Measurements from ENCODE around the gene B4GALT3. TPM values are rescaled to one million over a fixed set of nuclear protein-coding genes. Genes with fewer than 3 reads are reported as not detected.

The B4GALT3 gene
- polyA plus RNA-seq, 3 donors from 2014 or later = 38.7 to 68.0 (median 49.6) TPM

- Mint-ChIP-seq H3K9me3 (no peaks in the 10 kb centered on the region), H3K4me1 (peaks cover 46 to 75% of the 10 kb centered on the region in 2 donors), H3K27me3 (ENCODE audit: low read depth in 3 of 3) (peaks cover 3 to 5% (median 4%) of the 10 kb centered on the region in 3 donors), H3K36me3 (peaks cover 0 to 26% (median 10%) of the 10 kb centered on the region in 3 donors), H3K4me3 (peak overlapping the region; percentile 58 to 95 (median 93)), H3K27ac (peak overlapping the region in 5 of 6 donors; percentile 10 to 88 (median 50))
- DNase-seq = no peak
These were observed 16.6 kb downstream of the B4GALT3 start for GRCh38 chr1:161160671-161161145.

- Mint-ChIP-seq H3K36me3 (peaks cover 0 to 31% (median 10%) of the 10 kb centered on the region in 3 donors), H3K4me3 (peak overlapping the region; percentile 90 to 95 (median 93)), H3K27ac (peak overlapping the region; percentile 67 to 96 (median 90)), H3K9me3 (no peaks in the 10 kb centered on the region), H3K27me3 (ENCODE audit: low read depth in 3 of 3) (peaks cover 1 to 5% (median 3%) of the 10 kb centered on the region in 3 donors), H3K4me1 (peaks cover 44 to 75% of the 10 kb centered on the region in 2 donors)
- no peak for DNase-seq
These were observed 17.4 kb downstream of the B4GALT3 start for GRCh38 chr1:161159913-161160243.

- peaks cover 1 to 6% (median 3%) of the 10 kb centered on the region in 3 donors for H3K27me3 Mint-ChIP-seq (ENCODE audit: low read depth in 3 of 3)
- H3K4me1 Mint-ChIP-seq = peaks cover 48 to 76% of the 10 kb centered on the region in 2 donors
- H3K27ac Mint-ChIP-seq = peak within 1 kb of the TSS; percentile 83 to 96 (median 92)
- no peaks in the 10 kb centered on the region for H3K9me3 Mint-ChIP-seq
- peak within 1 kb of the TSS; percentile 90 to 95 (median 93) for H3K4me3 Mint-ChIP-seq
- peak; percentile 92 to 93 (median 93) for DNase-seq
- peaks cover 0 to 30% (median 10%) of the 10 kb centered on the region in 3 donors for H3K36me3 Mint-ChIP-seq
These were observed 18.0 kb downstream of the B4GALT3 start, which contains the start of gene USP21 for GRCh38 chr1:161159087-161159912. USP21 (plus strand) TSS chr1:161159500; CDS start chr1:161160641, 1,141 bp downstream.

GRCh38 chr1:161158316-161159010 is 18.8 kb downstream of the B4GALT3 start:
- Mint-ChIP-seq H3K27me3 (ENCODE audit: low read depth in 3 of 3) (peaks cover 7 to 14% (median 8%) of the 10 kb centered on the region in 3 donors), H3K4me1 (peaks cover 54 to 77% of the 10 kb centered on the region in 2 donors), H3K36me3 (peaks cover 0 to 25% (median 10%) of the 10 kb centered on the region in 3 donors), H3K9me3 (no peaks in the 10 kb centered on the region), H3K27ac (peak overlapping the region; percentile 83 to 96 (median 92)), H3K4me3 (peak overlapping the region; percentile 90 to 95 (median 93))
- no peak for DNase-seq

GRCh38 chr1:161157867-161158266 is 19.4 kb downstream of the B4GALT3 start:
- peaks cover 5 to 13% (median 8%) of the 10 kb centered on the region in 3 donors for H3K27me3 Mint-ChIP-seq (ENCODE audit: low read depth in 3 of 3)
- peaks cover 56 to 76% of the 10 kb centered on the region in 2 donors for H3K4me1 Mint-ChIP-seq
- no peaks in the 10 kb centered on the region for H3K9me3 Mint-ChIP-seq
- no peak for DNase-seq
- peak overlapping the region; percentile 7 to 95 (median 91) for H3K4me3 Mint-ChIP-seq
- peaks cover 0 to 20% (median 10%) of the 10 kb centered on the region in 3 donors for H3K36me3 Mint-ChIP-seq
- peak overlapping the region; percentile 83 to 96 (median 92) for H3K27ac Mint-ChIP-seq

- Mint-ChIP-seq H3K27me3 (ENCODE audit: low read depth in 3 of 3) (peaks cover 4 to 11% (median 5%) of the 10 kb centered on the region in 3 donors), H3K27ac (peak within 1 kb of the TSS; percentile 99 to 100 (median 100)), H3K4me3 (peak within 1 kb of the TSS; percentile 98 to 100 (median 100)), H3K36me3 (peaks cover 0 to 19% (median 10%) of the 10 kb centered on the region in 3 donors), H3K9me3 (no peaks in the 10 kb centered on the region), H3K4me1 (peaks cover 28 to 43% of the 10 kb centered on the region in 2 donors)
- peak; percentile 83 to 89 (median 86) for DNase-seq
These were observed 23.5 kb downstream of the B4GALT3 start, which contains the start of gene UFC1 for GRCh38 chr1:161153682-161154337. UFC1 (plus strand) TSS chr1:161153978; CDS start chr1:161153998, 20 bp downstream.

GRCh38 chr1:161153176-161153575 is 24.1 kb downstream of the B4GALT3 start:
- Mint-ChIP-seq H3K4me1 (peaks cover 23 to 37% of the 10 kb centered on the region in 2 donors), H3K36me3 (peaks cover 0 to 19% (median 10%) of the 10 kb centered on the region in 3 donors), H3K27me3 (ENCODE audit: low read depth in 3 of 3) (peaks cover 4 to 11% (median 5%) of the 10 kb centered on the region in 3 donors), H3K9me3 (no peaks in the 10 kb centered on the region), H3K27ac (peak overlapping the region; percentile 89 to 100 (median 100)), H3K4me3 (peak overlapping the region; percentile 81 to 100 (median 99))
- DNase-seq = no peak

- no peak overlapping the region for H3K27ac Mint-ChIP-seq
- no peak overlapping the region for H3K4me3 Mint-ChIP-seq
- no peak for DNase-seq
- no peaks in the 10 kb centered on the region for H3K4me1 Mint-ChIP-seq
- H3K9me3 Mint-ChIP-seq = no peaks in the 10 kb centered on the region
- H3K27me3 Mint-ChIP-seq (ENCODE audit: low read depth in 3 of 3) = peaks cover 0 to 1% (median 0%) of the 10 kb centered on the region in 3 donors
- H3K36me3 Mint-ChIP-seq = no peaks in the 10 kb centered on the region
These were observed 31.5 kb downstream of the B4GALT3 start for GRCh38 chr1:161145832-161146231.

GRCh38 chr1:161140755-161141400 is 36.4 kb downstream of the B4GALT3 start:
- Mint-ChIP-seq H3K27me3 (ENCODE audit: low read depth in 3 of 3) (peaks cover 0 to 2% (median 0%) of the 10 kb centered on the region in 3 donors), H3K36me3 (peaks cover 0 to 6% (median 0%) of the 10 kb centered on the region in 3 donors), H3K4me1 (peaks cover 0 to 5% of the 10 kb centered on the region in 2 donors), H3K4me3 (no peak overlapping the region), H3K27ac (no peak overlapping the region), H3K9me3 (no peaks in the 10 kb centered on the region)
- no peak for DNase-seq

GRCh38 chr1:161139766-161140165 is 37.5 kb downstream of the B4GALT3 start:
- Mint-ChIP-seq H3K4me3 (no peak overlapping the region), H3K9me3 (no peaks in the 10 kb centered on the region), H3K36me3 (peaks cover 0 to 6% (median 0%) of the 10 kb centered on the region in 3 donors), H3K27me3 (ENCODE audit: low read depth in 3 of 3) (peaks cover 0 to 2% (median 0%) of the 10 kb centered on the region in 3 donors), H3K27ac (no peak overlapping the region), H3K4me1 (peaks cover 3 to 10% of the 10 kb centered on the region in 2 donors)
- DNase-seq = peak in 2 of 3 donors; percentile 26 to 38

GRCh38 chr1:161138431-161138830 is 38.9 kb downstream of the B4GALT3 start:
- no peak for DNase-seq
- Mint-ChIP-seq H3K36me3 (peaks cover 0 to 6% (median 0%) of the 10 kb centered on the region in 3 donors), H3K4me1 (peaks cover 3 to 10% of the 10 kb centered on the region in 2 donors), H3K27ac (peak overlapping the region in 2 of 6 donors; percentile 12 to 31), H3K27me3 (ENCODE audit: low read depth in 3 of 3) (peaks cover 0 to 2% (median 0%) of the 10 kb centered on the region in 3 donors), H3K4me3 (no peak overlapping the region), H3K9me3 (no peaks in the 10 kb centered on the region)

GRCh38 chr1:161137881-161138280 is 39.4 kb downstream of the B4GALT3 start:
- Mint-ChIP-seq H3K4me1 (peaks cover 3 to 10% of the 10 kb centered on the region in 2 donors), H3K36me3 (peaks cover 0 to 6% (median 0%) of the 10 kb centered on the region in 3 donors), H3K9me3 (no peaks in the 10 kb centered on the region), H3K27me3 (ENCODE audit: low read depth in 3 of 3) (peaks cover 0 to 2% (median 0%) of the 10 kb centered on the region in 3 donors), H3K4me3 (no peak overlapping the region), H3K27ac (no peak overlapping the region)
- DNase-seq = no peak

Measured in immature natural killer cell (primary cell).